Measurements from ENCODE around the gene DNAJB2.

DNA sequence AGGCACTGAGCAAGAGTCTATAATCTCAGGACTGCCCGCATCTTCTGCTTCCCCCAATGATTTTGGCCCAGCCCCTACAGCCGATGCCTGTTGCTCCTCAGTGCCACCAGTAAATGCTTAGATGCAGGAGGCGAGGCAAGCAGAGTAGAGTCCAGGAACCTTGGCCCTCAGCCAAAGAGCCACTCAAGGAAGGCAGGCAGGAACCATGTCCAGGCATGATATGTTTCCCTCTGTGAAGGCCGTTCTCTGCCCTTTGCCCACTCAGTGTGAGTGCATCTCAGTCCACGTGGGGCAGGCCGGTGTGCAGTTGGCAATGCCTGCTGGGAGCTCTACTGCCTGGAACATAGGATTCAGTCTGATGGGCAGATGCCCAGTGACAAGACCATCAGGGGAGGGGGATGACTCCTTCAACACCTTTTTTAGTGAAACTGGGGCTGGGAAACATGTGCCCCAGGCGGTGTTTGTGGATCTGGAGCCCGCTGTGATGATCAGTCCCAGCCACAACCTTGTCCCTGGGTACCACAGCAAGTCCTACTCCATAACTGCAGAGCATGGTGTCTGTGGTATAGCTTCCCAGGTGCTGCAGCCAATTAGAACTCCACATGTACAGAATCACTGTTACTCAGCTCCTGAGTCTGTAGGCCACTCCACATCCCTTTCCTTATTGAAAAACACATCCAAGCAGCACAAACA is 9.7 kb upstream of the DNAJB2 start:
- TF ChIP-seq GATA3 (IDR thresholded peaks at IDR 0.05; ENCODE audit: low read depth, low read length), result no peak
- no peak for TF ChIP-seq GATA2 (IDR thresholded peaks at IDR 0.05; ENCODE audit: low read depth, low read length)

Measured in SH-SY5Y (cell line).